Measurements from ENCODE around the gene SLC9A3.

The SLC9A3 gene

DNA sequence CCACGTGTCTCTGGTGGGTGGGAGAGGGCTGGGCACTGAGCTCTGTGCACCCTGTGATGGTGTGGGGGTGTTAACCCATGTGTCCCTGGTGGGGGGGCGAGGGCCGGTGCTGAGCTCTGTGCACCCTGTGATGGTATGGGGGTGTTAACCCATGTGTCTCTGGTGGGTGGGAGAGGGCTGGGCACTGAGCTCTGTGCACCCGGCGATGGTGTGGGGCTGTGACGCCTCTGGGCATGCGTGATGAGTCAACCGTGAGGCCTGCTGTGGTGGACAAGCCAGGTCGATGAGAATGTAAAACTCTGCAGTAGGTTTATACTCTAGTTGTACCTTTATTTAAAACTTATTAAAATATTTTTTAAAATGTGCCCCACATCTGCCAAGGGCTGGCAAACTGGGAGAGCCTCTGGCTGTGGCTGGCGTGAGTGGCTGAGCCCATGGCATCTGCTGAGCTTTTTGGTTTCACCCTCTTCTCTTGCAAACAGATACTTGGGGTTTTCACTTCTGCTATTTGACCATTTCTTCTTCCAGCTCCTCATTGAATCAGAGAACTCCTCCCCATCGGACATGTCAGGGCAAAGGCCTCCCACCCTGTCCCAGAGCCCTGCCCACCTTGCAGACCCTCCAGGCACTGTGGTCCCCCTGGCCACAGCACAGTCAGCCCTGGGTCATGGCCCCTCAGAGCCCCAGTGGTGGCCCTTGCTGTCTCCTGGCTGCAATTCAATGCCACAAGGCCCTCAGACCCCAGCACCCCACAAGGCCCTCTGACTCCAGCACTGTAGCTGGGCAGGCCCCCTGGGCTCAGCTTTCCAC, 99.7 kb downstream of the SLC9A3 start:
- DNase-seq = no peak

DNA sequence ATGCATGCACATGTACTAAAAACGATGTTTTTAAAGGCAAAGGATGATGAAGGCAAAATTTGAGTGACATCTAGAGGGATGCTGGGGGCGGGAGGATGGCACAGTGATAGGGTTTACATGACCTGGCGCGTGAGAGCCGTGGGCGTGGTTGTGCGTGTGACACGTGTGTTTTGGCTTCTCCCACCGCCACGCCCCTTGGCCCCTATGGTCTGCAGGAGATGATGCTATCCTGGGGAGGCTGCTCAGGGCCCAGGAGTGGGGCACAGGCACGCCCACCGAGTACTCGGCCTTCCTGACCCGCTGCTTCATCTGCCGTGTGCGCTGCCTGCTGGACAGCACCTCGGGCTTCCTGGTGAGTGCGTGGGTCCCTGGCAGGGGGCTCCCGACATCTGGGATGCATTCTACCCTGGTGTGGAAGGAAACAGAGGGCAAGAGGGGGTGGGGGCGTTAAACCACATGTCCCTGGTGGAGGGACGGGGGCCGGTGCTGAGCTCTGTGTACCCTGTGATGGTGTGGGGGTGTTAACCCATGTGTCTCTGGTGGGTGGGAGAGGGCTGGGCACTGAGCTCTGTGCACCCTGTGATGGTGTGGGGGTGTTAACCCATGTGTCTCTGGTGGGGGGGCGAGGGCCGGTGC, 100.5 kb downstream of the SLC9A3 start:
- no peak for DNase-seq

DNA sequence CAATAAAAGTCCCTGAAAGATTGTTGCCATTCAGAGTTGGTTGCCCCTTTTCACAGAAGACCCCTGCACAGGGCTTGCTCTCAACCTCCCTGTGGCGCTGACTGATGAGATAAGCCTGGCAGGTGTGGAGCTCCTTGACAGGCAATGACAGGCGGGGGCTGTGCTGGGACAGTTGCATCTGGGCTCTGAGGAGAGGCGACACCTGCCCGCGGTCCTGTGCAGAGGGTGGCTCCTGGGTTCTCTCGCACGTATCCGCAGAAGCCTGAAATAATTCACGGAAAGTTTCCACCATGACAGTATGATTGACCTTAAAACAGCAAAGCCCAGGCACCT, 101.0 kb downstream of the SLC9A3 start:
- DNase-seq = no peak

DNA sequence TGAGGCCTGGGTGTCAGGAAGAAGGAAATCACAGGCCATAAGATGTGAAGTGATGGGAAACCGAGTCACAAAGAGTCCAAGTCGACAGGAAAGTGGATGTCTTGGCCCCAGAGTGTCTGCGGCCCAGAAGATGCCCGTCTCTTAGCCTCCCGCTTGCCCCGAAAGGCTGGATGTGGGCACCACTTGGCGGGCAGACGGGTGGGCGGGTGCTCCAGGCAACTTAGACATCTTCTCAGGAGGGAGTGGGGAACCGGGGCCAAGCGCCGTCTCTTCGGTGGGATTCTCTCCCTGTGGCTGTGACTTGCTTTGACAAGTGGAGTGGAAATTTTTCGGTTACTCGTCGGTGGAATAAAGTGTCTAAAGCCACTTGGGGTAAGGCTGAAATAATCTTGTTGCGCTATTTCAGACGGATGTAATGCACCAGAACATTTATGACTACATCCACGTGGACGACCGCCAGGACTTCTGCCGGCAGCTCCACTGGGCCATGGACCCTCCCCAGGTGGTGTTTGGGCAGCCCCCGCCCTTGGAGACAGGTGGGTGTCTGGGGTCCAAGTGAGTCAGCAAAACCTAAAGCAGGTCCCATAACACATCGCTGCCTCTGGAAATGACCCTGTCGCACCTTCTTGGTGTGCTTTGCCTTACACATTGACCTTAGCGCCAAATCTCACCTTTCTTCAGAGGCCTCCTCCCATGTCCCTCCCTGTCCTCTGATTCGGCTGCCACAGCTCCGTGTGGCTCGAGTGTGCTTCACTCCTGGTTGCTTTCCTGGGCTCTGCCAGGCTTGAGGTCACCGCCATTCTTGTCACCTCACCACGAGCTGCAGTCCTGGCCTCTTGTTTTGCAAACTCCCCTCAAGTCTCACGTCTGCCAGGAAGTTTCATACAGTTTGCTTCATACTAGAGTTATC, 101.7 kb downstream of the SLC9A3 start:
- no peak for DNase-seq

DNA sequence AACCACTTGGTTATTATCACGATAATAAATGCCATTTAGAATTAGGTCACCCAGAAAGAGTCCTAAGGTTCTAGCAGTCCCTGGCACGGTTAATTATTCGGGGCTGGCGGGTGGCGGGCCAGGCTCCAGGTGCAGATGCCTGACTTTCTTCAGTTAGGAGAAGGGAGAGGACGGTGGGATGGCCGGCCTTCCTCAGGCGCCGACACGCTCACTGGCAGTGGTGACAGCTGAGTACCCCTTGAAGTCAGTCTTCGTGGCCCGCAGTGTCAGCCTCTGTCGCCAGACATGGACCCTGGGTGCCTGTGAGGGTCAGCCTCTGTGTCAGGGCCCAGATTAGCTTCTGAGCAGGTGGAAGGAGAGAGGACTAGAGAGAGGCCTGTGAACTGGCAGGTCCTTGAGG, 102.3 kb downstream of the SLC9A3 start:
- DNase-seq = no peak

DNA sequence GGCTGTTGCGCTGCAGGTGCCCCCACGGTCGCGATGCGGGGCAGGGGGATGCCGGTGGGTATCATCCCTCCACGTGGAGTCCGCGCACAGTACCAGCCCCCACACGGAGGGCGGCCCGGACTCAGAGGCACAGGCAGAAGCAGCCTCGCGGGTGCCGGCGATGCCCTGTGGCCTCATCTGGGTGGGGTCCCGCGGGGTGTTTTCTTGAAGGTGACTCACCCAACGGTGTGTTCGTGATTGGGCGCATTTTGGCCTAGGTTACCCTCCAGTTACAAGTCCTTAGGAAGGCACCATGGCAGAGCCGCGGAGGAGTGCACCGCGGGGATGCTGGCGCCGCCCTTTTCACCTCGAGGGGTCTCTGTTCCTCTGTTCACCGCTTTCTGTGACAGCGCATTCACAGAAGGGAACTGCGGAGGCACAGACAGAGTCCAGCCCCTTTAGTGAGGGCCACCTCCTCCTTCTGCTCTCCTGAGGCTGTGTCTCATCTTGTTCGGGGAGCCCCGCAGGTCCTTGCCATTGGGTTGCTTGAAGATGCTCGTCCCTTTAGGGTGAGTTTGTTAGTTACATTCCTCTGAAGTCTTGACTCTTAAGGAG, 102.9 kb downstream of the SLC9A3 start:
- no peak for DNase-seq

DNA sequence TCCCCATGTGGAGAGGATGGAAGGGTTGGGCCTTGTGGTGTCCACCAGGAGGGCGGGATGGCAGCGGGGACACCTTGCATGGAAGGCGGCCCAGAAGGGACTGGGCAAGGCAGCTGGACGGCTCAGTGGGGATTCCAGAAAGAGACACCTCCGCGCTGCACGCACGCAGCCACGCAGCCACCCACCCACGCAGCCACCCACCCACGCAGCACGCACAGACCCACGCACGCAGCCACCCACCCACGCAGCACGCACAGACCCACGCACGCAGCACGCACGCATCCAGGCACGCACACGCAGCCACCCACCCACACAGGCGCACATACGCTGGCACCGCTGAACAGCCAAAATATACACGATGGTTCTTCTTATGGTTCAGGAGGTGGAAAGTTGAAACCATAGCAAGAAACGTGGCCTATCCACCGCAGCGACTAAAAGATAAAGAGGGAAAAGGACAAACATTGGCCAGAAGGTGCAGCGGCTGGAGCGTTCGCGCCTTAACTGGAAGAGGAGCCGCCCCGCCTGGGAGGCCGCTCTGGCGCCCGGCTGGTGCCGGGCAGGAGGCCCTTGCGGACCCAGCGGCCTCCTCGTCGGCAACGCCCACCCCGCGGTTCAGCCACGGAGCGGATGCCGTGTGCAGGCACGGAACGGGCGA, 103.5 kb downstream of the SLC9A3 start:
- DNase-seq = no peak

Measured in SW 1271 (cell line).